ENCODE results near the gene HMG20A. TPM values are rescaled to one million over a fixed set of nuclear protein-coding genes. Genes with fewer than 3 reads are reported as not detected.

The HMG20A gene
- total RNA-seq, 4 donors from 2014 or later = 20.7 to 42.2 (median 31.2) TPM

DNA sequence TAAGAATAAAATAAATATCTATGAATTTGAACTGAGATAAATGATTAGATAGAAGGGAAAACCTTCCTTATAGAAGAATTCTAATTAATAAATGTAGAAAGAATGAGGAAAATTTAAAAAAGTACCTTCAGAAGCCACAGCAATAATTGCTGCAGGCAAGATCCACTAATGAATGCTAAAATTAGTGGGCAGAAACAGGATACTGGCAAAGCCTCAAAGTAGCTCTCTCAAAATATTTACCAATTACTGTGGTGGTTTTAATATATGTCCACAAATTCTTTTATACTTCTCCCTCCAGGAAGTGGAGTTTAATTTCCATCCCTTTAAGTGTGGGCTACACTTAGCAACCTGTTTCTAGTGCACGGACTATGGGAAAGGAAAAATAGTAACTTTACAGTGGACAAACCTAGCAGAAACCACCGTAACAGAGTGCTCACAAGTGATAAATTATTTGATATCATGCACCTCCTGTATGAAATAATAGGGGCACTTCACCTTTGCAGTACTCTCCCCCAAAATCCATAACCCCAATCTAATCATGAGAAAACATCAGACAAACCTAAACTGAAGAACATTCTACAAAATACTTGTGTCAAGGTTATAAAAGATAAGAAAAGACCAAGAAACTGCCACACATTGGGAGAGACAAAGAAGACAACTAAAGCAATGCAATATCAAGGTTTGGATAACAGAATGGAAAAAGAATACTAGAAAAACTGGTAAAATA, 7.6 kb upstream of the HMG20A start:
- H3K27me3 ChIP-seq = no peaks in the 10 kb centered on the region
- DNase-seq (ENCODE audit: extremely low spot score) = no peak
- no peak overlapping the region for H3K4me3 ChIP-seq
- WGBS = 53% methylated on average over 2 of the region's 2 CpGs
- no peaks in the 10 kb centered on the region for H3K36me3 ChIP-seq
- no peak overlapping the region for H3K27ac ChIP-seq (replicated peaks in 1 of 4)
- H3K4me1 ChIP-seq = peaks cover 31 to 55% (median 51%) of the 10 kb centered on the region in 4 donors
- TF ChIP-seq POLR2A (IDR thresholded peaks at IDR 0.05; ENCODE audit: low read depth) (no peak), EP300 (IDR thresholded peaks at IDR 0.05) (no peak), POLR2AphosphoS5 (IDR thresholded peaks at IDR 0.05) (no peak)
- TF ChIP-seq, protein P1, sequence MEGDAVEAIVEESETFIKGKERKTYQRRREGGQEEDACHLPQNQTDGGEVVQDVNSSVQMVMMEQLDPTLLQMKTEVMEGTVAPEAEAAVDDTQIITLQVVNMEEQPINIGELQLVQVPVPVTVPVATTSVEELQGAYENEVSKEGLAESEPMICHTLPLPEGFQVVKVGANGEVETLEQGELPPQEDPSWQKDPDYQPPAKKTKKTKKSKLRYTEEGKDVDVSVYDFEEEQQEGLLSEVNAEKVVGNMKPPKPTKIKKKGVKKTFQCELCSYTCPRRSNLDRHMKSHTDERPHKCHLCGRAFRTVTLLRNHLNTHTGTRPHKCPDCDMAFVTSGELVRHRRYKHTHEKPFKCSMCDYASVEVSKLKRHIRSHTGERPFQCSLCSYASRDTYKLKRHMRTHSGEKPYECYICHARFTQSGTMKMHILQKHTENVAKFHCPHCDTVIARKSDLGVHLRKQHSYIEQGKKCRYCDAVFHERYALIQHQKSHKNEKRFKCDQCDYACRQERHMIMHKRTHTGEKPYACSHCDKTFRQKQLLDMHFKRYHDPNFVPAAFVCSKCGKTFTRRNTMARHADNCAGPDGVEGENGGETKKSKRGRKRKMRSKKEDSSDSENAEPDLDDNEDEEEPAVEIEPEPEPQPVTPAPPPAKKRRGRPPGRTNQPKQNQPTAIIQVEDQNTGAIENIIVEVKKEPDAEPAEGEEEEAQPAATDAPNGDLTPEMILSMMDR (IDR thresholded peaks at IDR 0.05) = no peak
- intact Hi-C loops (cut with DNase I) = no loop called here
- H3K9me3 ChIP-seq = no peaks in the 10 kb centered on the region

DNA sequence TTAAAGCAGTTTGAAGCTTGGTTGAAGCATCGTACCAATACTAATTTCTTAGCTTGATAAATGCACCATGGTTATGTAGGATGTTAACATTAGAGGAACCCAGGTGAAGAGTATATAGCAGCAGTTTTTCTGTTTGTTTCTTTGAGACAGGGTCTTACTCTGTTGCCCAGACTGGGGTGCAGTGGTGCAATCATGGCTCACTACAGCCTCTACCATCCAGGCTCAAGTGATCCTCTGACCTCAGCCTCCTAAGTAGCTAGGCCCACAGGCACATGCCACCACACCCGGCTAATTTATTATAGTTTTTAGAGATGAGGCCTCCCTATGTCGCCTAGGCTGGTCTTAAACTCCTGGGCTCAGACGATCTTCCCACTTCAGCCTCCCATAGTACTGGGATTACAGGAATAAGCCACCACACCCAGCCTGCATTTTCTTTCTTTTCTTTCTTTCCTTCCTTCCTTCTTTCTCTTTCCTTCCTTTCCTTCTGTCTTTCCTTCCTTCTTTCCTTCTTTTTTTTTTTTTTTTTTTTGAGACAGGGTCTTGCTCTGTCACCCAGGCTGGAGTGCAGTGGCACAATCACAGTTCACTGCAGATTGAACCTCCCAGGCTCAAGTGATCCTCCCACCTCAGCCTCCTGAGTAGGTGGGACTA, 6.9 kb upstream of the HMG20A start:
- H3K4me1 ChIP-seq = peaks cover 37 to 61% (median 55%) of the 10 kb centered on the region in 4 donors

DNA sequence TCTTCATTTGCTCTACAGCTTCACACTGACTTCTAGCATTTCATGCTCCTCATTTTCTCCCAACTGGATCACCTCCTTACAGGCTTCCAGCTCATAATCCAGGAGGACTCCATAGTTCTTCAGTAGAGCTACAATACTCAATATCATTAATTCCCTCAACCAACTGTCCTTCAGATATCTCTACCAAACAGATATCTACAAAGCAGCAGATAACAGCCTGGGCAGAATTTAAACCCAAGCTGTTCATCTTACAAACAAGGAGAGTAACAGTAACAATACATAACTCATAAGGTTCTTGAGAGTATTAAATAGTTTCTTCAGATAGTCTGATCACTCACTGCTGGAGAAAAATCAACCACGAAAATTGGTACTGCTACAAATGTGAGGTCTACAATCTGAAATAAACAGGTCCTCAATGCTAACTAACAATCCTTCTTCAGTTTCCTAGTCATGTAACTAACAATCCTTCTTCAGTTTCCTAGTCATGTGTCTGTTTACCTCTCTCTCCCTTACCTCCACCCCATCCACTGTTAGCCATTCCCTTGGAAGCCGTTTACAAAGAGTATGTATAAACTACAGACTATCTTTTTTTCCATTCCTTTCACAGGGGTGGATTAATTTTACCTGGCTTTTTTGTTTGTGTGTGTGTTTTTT, 5.8 kb upstream of the HMG20A start:
- Histone ChIP-seq H3K4me3 (no peak overlapping the region), H3K9me3 (no peaks in the 10 kb centered on the region), H3K27ac (replicated peaks in 1 of 4) (peak overlapping the region in 1 of 4 donors; percentile 24), H3K4me1 (peaks cover 37 to 58% (median 51%) of the 10 kb centered on the region in 4 donors), H3K27me3 (no peaks in the 10 kb centered on the region), H3K36me3 (no peaks in the 10 kb centered on the region)
- intact Hi-C loops (cut with DNase I) = no loop called here
- WGBS = 90% methylated on average over 2 of the region's 2 CpGs
- no peak for DNase-seq (ENCODE audit: extremely low spot score)
- TF ChIP-seq, protein P1 (IDR thresholded peaks at IDR 0.05) = no peak
- TF ChIP-seq EP300 (IDR thresholded peaks at IDR 0.05) (no peak), POLR2A (IDR thresholded peaks at IDR 0.05; ENCODE audit: low read depth) (no peak), POLR2AphosphoS5 (IDR thresholded peaks at IDR 0.05) (no peak)

More for the DNA sequence above, 6.9 kb upstream of the HMG20A start:
- no peak for DNase-seq (ENCODE audit: extremely low spot score)
- Histone ChIP-seq H3K27ac (replicated peaks in 1 of 4) (no peak overlapping the region), H3K9me3 (no peaks in the 10 kb centered on the region), H3K4me3 (no peak overlapping the region), H3K36me3 (no peaks in the 10 kb centered on the region), H3K27me3 (no peaks in the 10 kb centered on the region)
- TF ChIP-seq POLR2A (IDR thresholded peaks at IDR 0.05; ENCODE audit: low read depth) (no peak), POLR2AphosphoS5 (IDR thresholded peaks at IDR 0.05) (no peak), EP300 (IDR thresholded peaks at IDR 0.05) (no peak)
- TF ChIP-seq, protein P1 (IDR thresholded peaks at IDR 0.05) = no peak
- intact Hi-C loops (cut with DNase I) = no loop called here
- 88% methylated on average over 4 of the region's 4 CpGs for WGBS

DNA sequence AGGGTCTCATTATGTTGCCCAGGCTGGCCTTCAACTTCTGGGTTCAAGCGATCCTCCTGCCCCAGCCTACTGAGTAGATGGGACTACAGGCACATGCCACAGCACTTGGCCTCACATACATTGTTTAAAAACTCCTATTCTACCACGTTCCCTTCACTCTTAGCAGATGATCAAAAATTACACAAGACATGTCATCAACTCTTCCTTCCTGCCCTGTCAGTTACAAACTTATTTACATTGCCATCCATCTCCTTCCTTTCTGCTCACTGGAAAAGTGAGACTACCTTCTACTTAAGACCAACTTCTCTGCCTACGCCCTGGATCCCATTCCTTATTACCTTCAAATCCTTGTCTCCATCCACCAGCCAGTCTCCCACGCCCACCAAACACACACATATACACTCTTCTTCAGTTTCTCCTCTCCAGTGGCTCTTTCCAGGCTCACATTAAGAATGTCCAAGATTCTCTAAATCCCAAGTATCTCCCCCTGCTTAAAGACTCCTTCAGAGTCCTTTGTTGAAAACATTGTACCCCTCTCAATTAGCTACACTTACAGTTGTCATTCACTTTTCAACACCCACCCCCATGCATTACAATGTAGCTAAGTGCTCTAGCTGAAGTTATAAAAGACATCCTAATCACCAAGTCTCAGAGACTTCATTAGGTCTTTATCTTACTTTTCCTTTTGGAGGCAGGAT, 5.1 kb upstream of the HMG20A start:
- Histone ChIP-seq H3K4me1 (peaks cover 37 to 54% (median 47%) of the 10 kb centered on the region in 4 donors), H3K36me3 (no peaks in the 10 kb centered on the region), H3K27ac (replicated peaks in 1 of 4) (peak overlapping the region in 3 of 4 donors; percentile 16 to 24 (median 17)), H3K9me3 (no peaks in the 10 kb centered on the region), H3K27me3 (no peaks in the 10 kb centered on the region), H3K4me3 (no peak overlapping the region)
- WGBS = 76% methylated on average over 4 of the region's 4 CpGs
- intact Hi-C loops (cut with DNase I) = no loop called here
- DNase-seq (ENCODE audit: extremely low spot score) = no peak
- no peak for TF ChIP-seq POLR2AphosphoS5 (IDR thresholded peaks at IDR 0.05)
- no peak for TF ChIP-seq EP300 (IDR thresholded peaks at IDR 0.05)
- no peak for TF ChIP-seq POLR2A (IDR thresholded peaks at IDR 0.05; ENCODE audit: low read depth)
- TF ChIP-seq, protein P1 (IDR thresholded peaks at IDR 0.05) = no peak
